Measurements from ENCODE around the gene TFIP11.

TFIP11 gene

GRCh38 chr22:26512149-26512793 lies at the start of gene TFIP11:
Gene TFIP11 (minus strand): TSS chr22:26512473. CDS start chr22:26510272, 2,201 bp downstream.
- Histone ChIP-seq H3K4me3 (peak within 1 kb of the TSS; percentile 77 to 96 (median 90)), H3K27ac (peak within 1 kb of the TSS in 20 of 21 experiments; percentile 56 to 92 (median 86))

GRCh38 chr22:26561756-26562417 lies 49.6 kb upstream of the TFIP11 start:
- Histone ChIP-seq H3K27ac (no peak overlapping the region), H3K4me3 (no peak overlapping the region)

GRCh38 chr22:26559961-26560575 lies 47.8 kb upstream of the TFIP11 start:
- Histone ChIP-seq H3K4me3 (no peak overlapping the region), H3K27ac (no peak overlapping the region)

- Histone ChIP-seq H3K4me3 (no peak overlapping the region), H3K27ac (no peak overlapping the region)
These were observed 46.1 kb upstream of the TFIP11 start for GRCh38 chr22:26558248-26558895.

- no peak overlapping the region for H3K4me3 ChIP-seq
- H3K27ac ChIP-seq = no peak overlapping the region
These were observed 44.6 kb upstream of the TFIP11 start for GRCh38 chr22:26556904-26557303.

- Histone ChIP-seq H3K27ac (no peak overlapping the region), H3K4me3 (no peak overlapping the region)
These were observed 43.2 kb upstream of the TFIP11 start for GRCh38 chr22:26555478-26555877.

GRCh38 chr22:26554956-26555355 lies 42.7 kb upstream of the TFIP11 start:
- H3K4me3 ChIP-seq = no peak overlapping the region
- H3K27ac ChIP-seq = no peak overlapping the region

- Histone ChIP-seq H3K27ac (peak overlapping the region in 1 of 21 experiments; percentile 57), H3K4me3 (no peak overlapping the region)
These were observed 40.9 kb upstream of the TFIP11 start for GRCh38 chr22:26553056-26553752.

GRCh38 chr22:26552466-26552865 lies 40.2 kb upstream of the TFIP11 start:
- Histone ChIP-seq H3K27ac (peak overlapping the region in 1 of 21 experiments; percentile 57), H3K4me3 (no peak overlapping the region)

GRCh38 chr22:26551568-26551967 lies 39.3 kb upstream of the TFIP11 start:
- H3K27ac ChIP-seq = no peak overlapping the region

GRCh38 chr22:26550498-26551033 lies 38.3 kb upstream of the TFIP11 start:
- H3K27ac ChIP-seq = peak overlapping the region in 1 of 21 experiments; percentile 8

More at GRCh38 chr22:26551568-26551967, 39.3 kb upstream of the TFIP11 start:
- no peak overlapping the region for H3K4me3 ChIP-seq

GRCh38 chr22:26549902-26550497 lies 37.7 kb upstream of the TFIP11 start:
- no peak overlapping the region for H3K27ac ChIP-seq
- no peak overlapping the region for H3K4me3 ChIP-seq

More at GRCh38 chr22:26550498-26551033, 38.3 kb upstream of the TFIP11 start:
- no peak overlapping the region for H3K4me3 ChIP-seq

GRCh38 chr22:26548984-26549383 lies 36.7 kb upstream of the TFIP11 start:
- Histone ChIP-seq H3K27ac (peak overlapping the region in 6 of 21 experiments; percentile 27 to 73 (median 60)), H3K4me3 (no peak overlapping the region)

- Histone ChIP-seq H3K4me3 (no peak overlapping the region), H3K27ac (peak overlapping the region in 3 of 21 experiments; percentile 4 to 35 (median 18))
These were observed 36.0 kb upstream of the TFIP11 start for GRCh38 chr22:26548303-26548702.

GRCh38 chr22:26547837-26548236 lies 35.6 kb upstream of the TFIP11 start:
- Histone ChIP-seq H3K27ac (peak overlapping the region in 2 of 21 experiments; percentile 18 to 35), H3K4me3 (no peak overlapping the region)

GRCh38 chr22:26547426-26547825 lies 35.2 kb upstream of the TFIP11 start:
- Histone ChIP-seq H3K4me3 (no peak overlapping the region), H3K27ac (peak overlapping the region in 2 of 21 experiments; percentile 2 to 35)

- Histone ChIP-seq H3K4me3 (no peak overlapping the region), H3K27ac (no peak overlapping the region)
These were observed 34.0 kb upstream of the TFIP11 start for GRCh38 chr22:26546282-26546681.

- H3K27ac ChIP-seq = no peak overlapping the region
- no peak overlapping the region for H3K4me3 ChIP-seq
These were observed 33.6 kb upstream of the TFIP11 start for GRCh38 chr22:26545827-26546226.

GRCh38 chr22:26545385-26545784 lies 33.1 kb upstream of the TFIP11 start:
- no peak overlapping the region for H3K27ac ChIP-seq
- H3K4me3 ChIP-seq = no peak overlapping the region
